Right cardiac atrium (tissue), 5 donors: ENCODE data around the gene GSTP1. TPM values are rescaled to one million over a fixed set of nuclear protein-coding genes. Genes with fewer than 3 reads are reported as not detected.
"Not testable (repeated sequence)": the region's sequence is repeated elsewhere in the genome, so short reads cannot be mapped to it uniquely, and the experiment has no call there.

Experiments
- ATAC-seq, 2 donors: fragments of 200-7000 bp; cut with Tn5 transposase; one replicate each; pipeline versions ENCODE4 v1.8.0 to v1.9.1; 2020; ENCODE audit warnings: moderate library complexity in 2 of 2, mild to moderate bottlenecking in 1 of 2
- DNase-seq, 3 donors: peaks; one replicate each; pipeline ENCODE4 v3.0.0-alpha.2; 2020
- H3K27ac ChIP-seq: one replicate; pipeline ENCODE4 v1.5.1; 2013; ENCODE audit warnings: mild to moderate bottlenecking, low read length, control low read depth, moderate library complexity
- H3K27me3 ChIP-seq: one replicate; pipeline ENCODE4 v1.6.1; 2013; ENCODE audit not compliant: control insufficient read depth, insufficient read depth
- H3K4me1 ChIP-seq: one replicate; pipeline ENCODE4 v1.6.1; 2013; ENCODE audit warnings: low read length; ENCODE audit not compliant: control insufficient read depth, insufficient read depth
- H3K4me3 ChIP-seq: one replicate; pipeline ENCODE4 v1.5.1; 2013; ENCODE audit warnings: low read length, control low read depth
- H3K9me3 ChIP-seq: one replicate; pipeline ENCODE4 v1.6.1; 2013; ENCODE audit warnings: low read length; ENCODE audit not compliant: control insufficient read depth
- WGBS: extraction: QIAGEN DNeasy Blood & Tissue Kit; methylation state at CpG from one replicate; pipeline ENCODE4 v1.1.7; 2013; 5-methylcytosine and 5-hydroxymethylcytosine counted together
- intact Hi-C, 4 donors: fragments of 100-400 bp; cut with DNase I; formaldehyde crosslinking; loops; one replicate each; pipeline versions ENCODE4 v1.11.0 to v1.14.0; 2022 to 2023
- polyA plus RNA-seq: library from polyadenylated mRNA; stranded (reverse); fragments of 200-250 nt; gene quantifications from one replicate; pipeline ENCODE4 v1.2.3, GENCODE V29; 2013
- total RNA-seq, 4 donors: library from RNA; stranded (reverse); fragmentation: NEBNext Ultra II Directional; extraction: Animal tissue kit (Norgen Biotek cat#: 25700); gene quantifications; one replicate each; pipeline ENCODE4 v1.2.1, GENCODE V29; 2021
- donor health status: healthy with polysubstance abuse.
- donor health status: DM: no; HTN: yes; CAD: no.
- donor health status: DM: no; HTN: no; CAD: no.
- donor health status: DM: no; HTN: yes; CAD: no; lungs with severe emphysema.
- donor health status: DM: yes; HTN: yes; CAD: no.

Gene GSTP1
- total and polyA plus RNA-seq, 5 donors = 323 to 501 (median 391) TPM

GRCh38 chr11:67626131-67626833, 42.7 kb downstream of the GSTP1 start:
- H3K27me3 ChIP-seq, H3K27ac ChIP-seq, intact Hi-C loops, DNase-seq, H3K9me3 ChIP-seq, H3K4me1 ChIP-seq, ATAC-seq, H3K4me3 ChIP-seq: not testable (repeated sequence)
- 78% methylated on average over 10 of the region's 10 CpGs for WGBS

GRCh38 chr11:67626970-67627369, 43.4 kb downstream of the GSTP1 start:
- Histone ChIP-seq H3K27ac (no peak overlapping the region), H3K4me1 (peaks cover 2% of the 10 kb centered on the region), H3K9me3 (no peaks in the 10 kb centered on the region), H3K27me3 (no peaks in the 10 kb centered on the region), H3K4me3 (no peak overlapping the region)
- DNase-seq (no peak), ATAC-seq (no peak)
- WGBS = 93% methylated on average over 10 of the region's 10 CpGs
- intact Hi-C loops = no loop called here

- Histone ChIP-seq H3K4me3 (no peak overlapping the region), H3K4me1 (peaks cover 2% of the 10 kb centered on the region), H3K27ac (peak overlapping the region; percentile 3), H3K27me3 (no peaks in the 10 kb centered on the region), H3K9me3 (no peaks in the 10 kb centered on the region)
- WGBS = 83% methylated on average over 6 of the region's 6 CpGs
- DNase-seq (peak in 2 of 3 donors; percentile 50 to 51), ATAC-seq (no peak)
- intact Hi-C loops = no loop called here
Observed at GRCh38 chr11:67627441-67627811, 43.8 kb downstream of the GSTP1 start.

GRCh38 chr11:67627812-67628624, 44.4 kb downstream of the GSTP1 start:
- 87% methylated on average over 15 of the region's 15 CpGs for WGBS
- Histone ChIP-seq H3K9me3 (no peaks in the 10 kb centered on the region), H3K4me1 (peaks cover 2% of the 10 kb centered on the region), H3K27ac (peak overlapping the region; percentile 9), H3K4me3 (no peak overlapping the region), H3K27me3 (no peaks in the 10 kb centered on the region)
- ATAC-seq (no peak), DNase-seq (peak; percentile 22 to 61 (median 51))
- intact Hi-C loops = no loop called here

- Histone ChIP-seq H3K27me3 (no peaks in the 10 kb centered on the region), H3K4me1 (peaks cover 2% of the 10 kb centered on the region)
Observed at GRCh38 chr11:67628710-67629385, 45.2 kb downstream of the GSTP1 start.

GRCh38 chr11:67629386-67630227, 46.0 kb downstream of the GSTP1 start, which contains the start of gene NUDT8:
TSS of gene NUDT8 (minus strand) at chr11:67629937. CDS start at chr11:67629911, 26 bp downstream.
- Histone ChIP-seq H3K9me3 (no peaks in the 10 kb centered on the region), H3K4me1 (peaks cover 2% of the 10 kb centered on the region), H3K4me3 (peak within 1 kb of the TSS; percentile 36), H3K27me3 (no peaks in the 10 kb centered on the region), H3K27ac (peak within 1 kb of the TSS; percentile 91)
- DNase-seq (peak; percentile 87 to 97 (median 94)), ATAC-seq (peak; percentile 76 to 77)
- under 1% methylated on average over 102 of the region's 102 CpGs for WGBS
- intact Hi-C loops = no loop called here

More at GRCh38 chr11:67628710-67629385, 45.2 kb downstream of the GSTP1 start:
- 47% methylated on average over 25 of the region's 25 CpGs for WGBS
- no peak for ATAC-seq
- Histone ChIP-seq H3K4me3 (no peak overlapping the region), H3K27ac (peak overlapping the region; percentile 9), H3K9me3 (no peaks in the 10 kb centered on the region)
- intact Hi-C loops = no loop called here
- peak; percentile 41 to 69 (median 69) for DNase-seq

GRCh38 chr11:67630228-67630942, 46.8 kb downstream of the GSTP1 start:
- H3K27me3 ChIP-seq = no peaks in the 10 kb centered on the region
- H3K27ac ChIP-seq = peak overlapping the region; percentile 76
- peak overlapping the region; percentile 36 for H3K4me3 ChIP-seq
- ATAC-seq (peak; percentile 90 to 93), DNase-seq (peak; percentile 99)
- 1% methylated on average over 70 of the region's 70 CpGs for WGBS
- intact Hi-C loops = no loop called here
- H3K9me3 ChIP-seq = no peaks in the 10 kb centered on the region
- H3K4me1 ChIP-seq = peaks cover 2% of the 10 kb centered on the region

- intact Hi-C loops = no loop called here
- DNase-seq = no peak
- peaks cover 2% of the 10 kb centered on the region for H3K4me1 ChIP-seq
- H3K27ac ChIP-seq = peak overlapping the region; percentile 76
- no peaks in the 10 kb centered on the region for H3K9me3 ChIP-seq
- 60% methylated on average over 16 of the region's 16 CpGs for WGBS
- ATAC-seq = no peak
- peak overlapping the region; percentile 32 for H3K4me3 ChIP-seq
- H3K27me3 ChIP-seq = no peaks in the 10 kb centered on the region
Observed at GRCh38 chr11:67630943-67631331, 47.3 kb downstream of the GSTP1 start.

GRCh38 chr11:67631411-67631810, 47.8 kb downstream of the GSTP1 start:
- no peak overlapping the region for H3K4me3 ChIP-seq
- intact Hi-C loops = no loop called here
- peaks cover 2% of the 10 kb centered on the region for H3K4me1 ChIP-seq
- H3K27me3 ChIP-seq = no peaks in the 10 kb centered on the region
- no peak for ATAC-seq
- 80% methylated on average over 7 of the region's 7 CpGs for WGBS
- H3K27ac ChIP-seq = no peak overlapping the region
- peak; percentile 23 to 63 (median 61) for DNase-seq
- no peaks in the 10 kb centered on the region for H3K9me3 ChIP-seq

- no peak for DNase-seq
- H3K27me3 ChIP-seq = no peaks in the 10 kb centered on the region
- H3K27ac ChIP-seq = no peak overlapping the region
- 93% methylated on average over 2 of the region's 2 CpGs for WGBS
- no peak overlapping the region for H3K4me3 ChIP-seq
- ATAC-seq = no peak
- intact Hi-C loops = no loop called here
- H3K4me1 ChIP-seq = peaks cover 2% of the 10 kb centered on the region
- H3K9me3 ChIP-seq = no peaks in the 10 kb centered on the region
Observed at GRCh38 chr11:67631853-67632174, 48.2 kb downstream of the GSTP1 start.
